Muscle of leg (tissue), 11 donors: ENCODE results near the gene VSX1. TPM values are rescaled to one million over a fixed set of nuclear protein-coding genes. Genes with fewer than 3 reads are reported as not detected.
A peak's percentile ranks its signal among the peaks of the same experiment; 100 is the strongest.

Experiments
- DNase-seq: peaks from one replicate; pipeline ENCODE4 v3.0.0; 2013
- H3K27ac ChIP-seq: one replicate; pipeline ENCODE4 v1.5.1; 2013; ENCODE audit warnings: mild to moderate bottlenecking, low read length, control low read depth
- H3K27me3 ChIP-seq: one replicate; pipeline ENCODE4 v1.6.1; 2013; ENCODE audit warnings: low read length; ENCODE audit not compliant: control insufficient read depth, insufficient read depth
- H3K36me3 ChIP-seq: one replicate; pipeline ENCODE4 v1.6.1; 2013; ENCODE audit warnings: low read length; ENCODE audit not compliant: control insufficient read depth, insufficient read depth
- H3K4me1 ChIP-seq: one replicate; pipeline ENCODE4 v1.6.1; 2013; ENCODE audit warnings: low read length; ENCODE audit not compliant: control insufficient read depth, insufficient read depth
- H3K4me3 ChIP-seq: one replicate; pipeline ENCODE4 v1.5.1; 2013; ENCODE audit warnings: low read length, control low read depth
- H3K9me3 ChIP-seq: replicated peaks from 2 replicates; pipeline ENCODE4 v1.6.1; 2013; ENCODE audit warnings: low read depth, low read length; ENCODE audit not compliant: control insufficient read depth
- WGBS: methylation state at CpG from one replicate; pipeline ENCODE4 v1.1.5; 2013; ENCODE audit warnings: missing lambda C conversion rate; ENCODE audit not compliant: insufficient coverage; 5-methylcytosine and 5-hydroxymethylcytosine counted together
- polyA plus RNA-seq, 8 donors: library from polyadenylated mRNA; unstranded; fragments of 120-200 nt; gene quantifications; one replicate each; pipeline versions ENCODE4 v1.2.1 to v1.2.3, GENCODE V29; 2013; ENCODE audit warnings: inconsistent platforms in 1 of 8, low replicate concordance in 1 of 8; ENCODE audit not compliant: insufficient read length in 8 of 8, insufficient read depth in 1 of 8
- total RNA-seq: library from RNA; stranded (reverse); fragments of 120-200 nt; gene quantifications from one replicate; pipeline ENCODE4 v1.2.4, GENCODE V29; 2013

Gene VSX1
- total and polyA plus RNA-seq, 9 donors: 0.12 TPM; not detected in 8

- Histone ChIP-seq H3K4me3 (no peak overlapping the region), H3K27ac (no peak overlapping the region), H3K9me3 (no peaks in the 10 kb centered on the region), H3K4me1 (no peaks in the 10 kb centered on the region), H3K27me3 (peaks cover 28% of the 10 kb centered on the region), H3K36me3 (no peaks in the 10 kb centered on the region)
- WGBS: 20% methylated on average over 6 of the region's 6 CpGs
- DNase-seq: no peak
These were observed 15.6 kb downstream of the VSX1 start for GRCh38 chr20:25066386-25066785.

DNA sequence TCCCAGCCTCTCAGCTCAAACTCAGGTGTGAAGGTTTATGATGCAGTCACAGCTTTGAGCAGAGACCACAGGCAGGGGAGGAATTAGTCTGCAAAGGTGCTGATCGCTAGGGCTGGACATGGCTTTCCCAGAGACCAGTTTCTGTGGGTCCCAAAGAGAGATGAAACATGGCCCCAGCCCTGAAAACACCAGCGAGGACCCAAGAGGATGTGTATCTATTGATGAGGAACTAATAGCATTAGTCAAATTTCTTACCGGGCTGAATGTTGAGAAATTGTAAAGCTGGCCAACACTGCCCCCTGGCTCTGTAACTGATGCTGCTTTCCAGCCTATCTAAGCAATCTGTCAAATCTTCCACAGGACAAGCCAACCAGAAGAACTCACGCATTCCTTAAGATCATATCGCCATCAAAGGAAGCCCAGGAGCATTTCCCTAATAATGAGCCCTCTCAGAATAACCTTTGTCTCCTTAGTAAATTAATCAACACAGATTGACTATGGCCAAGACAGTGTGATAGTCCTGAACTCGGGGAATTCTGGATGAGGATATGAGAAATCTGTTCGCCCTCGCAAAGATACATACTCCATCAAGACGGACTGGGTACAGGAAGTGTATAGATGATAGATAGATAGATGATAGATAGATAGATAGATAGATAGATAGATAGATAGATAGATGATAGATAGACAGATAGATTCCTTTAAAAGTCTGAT lies 16.2 kb downstream of the VSX1 start:
- WGBS: 16% methylated on average over 3 of the region's 9 CpGs
- no peak overlapping the region for H3K4me3 ChIP-seq
- peak; percentile 82 for DNase-seq
- peaks cover 23% of the 10 kb centered on the region for H3K27me3 ChIP-seq
- no peaks in the 10 kb centered on the region for H3K9me3 ChIP-seq
- H3K36me3 ChIP-seq: no peaks in the 10 kb centered on the region
- H3K27ac ChIP-seq: no peak overlapping the region
- no peaks in the 10 kb centered on the region for H3K4me1 ChIP-seq

DNA sequence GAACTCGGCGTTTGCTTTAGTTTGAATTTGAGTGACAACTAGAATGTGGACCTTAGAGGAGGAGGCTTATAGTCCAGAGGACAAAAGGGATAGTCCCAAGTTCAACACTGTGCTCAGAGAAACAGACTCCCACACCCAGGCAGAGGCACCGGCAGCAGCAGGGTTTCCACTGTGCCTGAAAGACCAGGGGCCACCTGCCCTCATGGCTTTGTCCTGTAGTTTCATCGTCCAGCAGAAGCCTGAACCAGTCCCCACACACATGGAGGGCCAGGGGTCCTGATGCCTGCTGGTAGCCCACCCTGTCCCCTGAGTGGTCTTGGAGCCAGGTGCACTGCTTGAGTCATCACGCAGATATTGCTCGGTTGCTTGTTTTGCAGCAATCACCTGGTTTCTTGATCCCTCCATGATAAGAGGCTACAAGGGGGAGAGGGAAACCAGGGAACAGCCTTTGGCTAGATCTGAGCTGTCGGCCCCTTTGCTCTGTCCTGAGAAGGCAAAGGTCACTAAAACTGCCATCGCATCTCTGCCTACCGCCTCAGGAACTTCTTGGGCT lies 16.8 kb downstream of the VSX1 start:
- Histone ChIP-seq H3K27me3 (peaks cover 19% of the 10 kb centered on the region), H3K4me3 (no peak overlapping the region), H3K4me1 (peaks cover under 1% of the 10 kb centered on the region), H3K36me3 (no peaks in the 10 kb centered on the region), H3K27ac (no peak overlapping the region), H3K9me3 (no peaks in the 10 kb centered on the region)
- WGBS: 73% methylated on average over 9 of the region's 9 CpGs
- no peak for DNase-seq

GRCh38 chr20:25064561-25065071 lies 17.3 kb downstream of the VSX1 start:
- Histone ChIP-seq H3K36me3 (no peaks in the 10 kb centered on the region), H3K9me3 (no peaks in the 10 kb centered on the region), H3K4me1 (peaks cover 3% of the 10 kb centered on the region), H3K27me3 (peaks cover 20% of the 10 kb centered on the region), H3K4me3 (no peak overlapping the region), H3K27ac (no peak overlapping the region)
- WGBS: 80% methylated on average over 4 of the region's 4 CpGs
- no peak for DNase-seq

DNA sequence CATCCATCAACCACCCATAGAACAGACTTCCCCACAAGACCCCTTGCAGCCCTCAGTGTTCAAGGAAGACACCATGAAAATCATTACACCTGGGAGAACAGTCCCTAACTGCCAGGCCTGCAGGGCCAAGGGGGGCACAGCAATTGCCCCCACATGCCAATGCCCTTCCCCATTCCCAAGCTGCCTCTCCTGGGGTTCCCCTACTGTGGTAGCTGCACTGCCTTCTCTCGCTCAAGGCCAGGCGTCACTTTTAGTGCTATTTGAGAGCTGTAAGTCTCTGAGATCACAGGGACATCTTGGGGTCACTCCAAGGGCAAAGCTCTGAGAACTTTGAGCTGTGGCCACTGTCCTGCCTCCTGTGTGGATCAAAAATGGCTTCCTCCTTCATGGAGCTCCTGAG lies 18.0 kb downstream of the VSX1 start:
- no peaks in the 10 kb centered on the region for H3K36me3 ChIP-seq
- WGBS: 43% methylated on average over 2 of the region's 2 CpGs
- H3K4me1 ChIP-seq: peaks cover 8% of the 10 kb centered on the region
- no peak overlapping the region for H3K27ac ChIP-seq
- no peak for DNase-seq
- peaks cover 16% of the 10 kb centered on the region for H3K27me3 ChIP-seq
- no peaks in the 10 kb centered on the region for H3K9me3 ChIP-seq
- no peak overlapping the region for H3K4me3 ChIP-seq

GRCh38 chr20:25063546-25063945 lies 18.4 kb downstream of the VSX1 start:
- WGBS: 68% methylated on average over 6 of the region's 11 CpGs

GRCh38 chr20:25062841-25063240 lies 19.1 kb downstream of the VSX1 start:
- DNase-seq: no peak
- H3K4me3 ChIP-seq: no peak overlapping the region
- no peak overlapping the region for H3K27ac ChIP-seq

More at GRCh38 chr20:25063546-25063945, 18.4 kb downstream of the VSX1 start:
- Histone ChIP-seq H3K4me1 (peaks cover 12% of the 10 kb centered on the region), H3K36me3 (no peaks in the 10 kb centered on the region), H3K27me3 (peaks cover 16% of the 10 kb centered on the region), H3K9me3 (no peaks in the 10 kb centered on the region), H3K27ac (no peak overlapping the region), H3K4me3 (no peak overlapping the region)
- DNase-seq: no peak

DNA sequence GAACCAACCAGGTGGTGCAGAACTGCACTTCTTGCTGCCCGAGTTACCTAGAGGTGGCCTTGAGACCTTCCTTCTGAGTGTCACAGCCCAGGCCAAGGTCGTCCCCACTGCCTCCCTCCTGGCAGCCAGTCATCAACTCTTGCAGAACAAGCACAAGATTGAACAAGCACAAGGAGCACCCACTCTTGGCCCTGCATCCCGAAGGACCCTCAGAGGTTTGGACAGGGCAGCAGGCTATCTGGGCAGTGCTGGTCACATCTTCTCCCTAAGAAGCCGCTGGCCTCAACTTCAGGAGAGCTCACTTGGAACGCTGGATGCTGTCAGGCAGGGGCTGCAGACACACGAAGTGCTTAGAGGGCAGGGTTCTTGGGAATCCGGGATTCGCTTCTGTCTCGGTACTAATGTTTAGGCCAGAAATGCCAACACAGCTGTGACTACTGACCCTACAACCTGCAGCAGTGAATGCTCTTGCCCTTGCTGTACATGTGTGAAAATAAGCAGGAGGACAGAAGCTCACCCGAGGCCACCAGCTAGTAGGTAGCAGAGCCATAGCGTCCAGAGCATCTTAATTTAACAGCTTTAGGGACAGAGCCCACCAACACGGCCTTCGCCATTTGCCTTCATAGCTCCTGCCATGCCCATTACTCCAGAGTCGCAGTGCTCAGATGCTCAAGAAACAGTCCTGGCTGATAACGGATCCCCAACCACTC lies 20.0 kb downstream of the VSX1 start:
- no peak for DNase-seq
- Histone ChIP-seq H3K27me3 (peaks cover 14% of the 10 kb centered on the region), H3K27ac (no peak overlapping the region), H3K36me3 (no peaks in the 10 kb centered on the region), H3K4me1 (peaks cover 16% of the 10 kb centered on the region), H3K9me3 (no peaks in the 10 kb centered on the region), H3K4me3 (no peak overlapping the region)
- WGBS: 77% methylated on average over 15 of the region's 15 CpGs

More at GRCh38 chr20:25062841-25063240, 19.1 kb downstream of the VSX1 start:
- Histone ChIP-seq H3K36me3 (no peaks in the 10 kb centered on the region), H3K9me3 (no peaks in the 10 kb centered on the region), H3K4me1 (peaks cover 16% of the 10 kb centered on the region), H3K27me3 (peaks cover 15% of the 10 kb centered on the region)
- 64% methylated on average over 2 of the region's 7 CpGs for WGBS

- peaks cover 11% of the 10 kb centered on the region for H3K27me3 ChIP-seq
- H3K4me1 ChIP-seq: peaks cover 23% of the 10 kb centered on the region
- no peaks in the 10 kb centered on the region for H3K9me3 ChIP-seq
- DNase-seq: no peak
- no peak overlapping the region for H3K4me3 ChIP-seq
- H3K27ac ChIP-seq: no peak overlapping the region
- no peaks in the 10 kb centered on the region for H3K36me3 ChIP-seq
- 72% methylated on average over 5 of the region's 7 CpGs for WGBS
These were observed 20.7 kb downstream of the VSX1 start for GRCh38 chr20:25061103-25061799.
